Transverse colon (tissue), 4 donors: ENCODE measurements around the gene DOCK2.

Experiments
- CTCF ChIP-seq, 5 experiments: fragments of 200-600 bp in 3 of 5; fragments of 450-650 bp in 2 of 5; sonication (generic) in 3 of 5; IDR thresholded peaks; 1 replicate in 2 of 5; 2 replicates in 3 of 5; pipeline ENCODE4 v1.5.1; 2016 to 2017; ENCODE audit warnings: antibody characterized with exemption in 5 of 5, inconsistent platforms in 3 of 5, mild to moderate bottlenecking in 2 of 5, moderate library complexity in 1 of 5
- EP300 ChIP-seq: sonication (generic); formaldehyde crosslinking; IDR thresholded peaks from one replicate; pipeline ENCODE4 v1.6.1; 2017; ENCODE audit warnings: antibody characterized with exemption, low read depth
- POLR2A ChIP-seq: fragments of 450-650 bp; IDR thresholded peaks from one replicate; pipeline ENCODE4 v1.6.1; 2016; ENCODE audit warnings: antibody characterized with exemption, mild to moderate bottlenecking, moderate library complexity
- POLR2AphosphoS5 ChIP-seq, 3 donors: sonication (generic); formaldehyde crosslinking; IDR thresholded peaks; one replicate each; pipeline ENCODE4 v1.6.1; 2016; ENCODE audit warnings: antibody characterized with exemption in 3 of 3

- TF ChIP-seq CTCF (IDR thresholded peaks at IDR 0.05) = no peak
- no peak for TF ChIP-seq POLR2A
- no peak for TF ChIP-seq POLR2AphosphoS5 (IDR thresholded peaks at IDR 0.05)
- no peak for TF ChIP-seq EP300
These were observed 384.4 kb downstream of the DOCK2 start for GRCh38 chr5:170021506-170021905.
